ENCODE data around the gene ETS1. TPM values are rescaled to one million over a fixed set of nuclear protein-coding genes. Genes with fewer than 3 reads are reported as not detected.

ETS1 gene
- total RNA-seq, 1 experiment from 2014 or later, result 29.9 TPM

- H3K14ac ChIP-seq (ENCODE audit: insufficient read depth, low read length), result no peak overlapping the region
- H3K23ac ChIP-seq (ENCODE audit: insufficient read length, low read depth, low read length), result no peak overlapping the region
- no peak overlapping the region for H3K27ac Mint-ChIP-seq
- no peaks in the 10 kb centered on the region for H3K79me2 ChIP-seq (ENCODE audit: insufficient read depth, low read length)
- no peak overlapping the region for H3K4ac ChIP-seq (ENCODE audit: low read depth, low read length)
- H3K36me3 Mint-ChIP-seq (ENCODE audit: insufficient read depth in 1 of 3, low read depth in 3 of 3), result no peaks in the 10 kb centered on the region; a peak in 1 of 7 replicates
- no peak overlapping the region for H2BK120ac ChIP-seq (ENCODE audit: low read depth, low read length, poor library complexity, severe bottlenecking)
- no peaks in the 10 kb centered on the region; the same call in 1 of the 2 replicates for H3K27me3 ChIP-seq (ENCODE audit: insufficient read depth, low read length)
- no peak for DNase-seq
- H3K9me3 Mint-ChIP-seq, result no peaks in the 10 kb centered on the region
- no peaks in the 10 kb centered on the region for H4K20me1 ChIP-seq (ENCODE audit: control insufficient read depth, insufficient read depth, insufficient read length)
- H2AFZ ChIP-seq (ENCODE audit: low read length), result no peak overlapping the region
- no peak overlapping the region for H3K4me3 Mint-ChIP-seq
- H2BK5ac ChIP-seq (ENCODE audit: insufficient read length, low read length), result no peak overlapping the region
- H3K56ac ChIP-seq (ENCODE audit: insufficient read length, low read depth, low read length), result no peak overlapping the region
- no CpG with 5 or more reads among the region's 5 CpGs for WGBS (ENCODE audit: extremely low coverage, insufficient read length, low lambda C conversion rate)
- H3K4me1 Mint-ChIP-seq, result peaks cover 25 to 34% of the 10 kb centered on the region in 2 experiments
- H3T11ph ChIP-seq (ENCODE audit: low read length), result no peak overlapping the region
- no peaks in the 10 kb centered on the region for H3K23me2 ChIP-seq (ENCODE audit: insufficient read length, low read depth, low read length, poor library complexity, severe bottlenecking)
- no peaks in the 10 kb centered on the region for H3K9me3 ChIP-seq (ENCODE audit: control insufficient read depth, low read depth, low read length)
- H3K9ac ChIP-seq (ENCODE audit: extremely low read depth, insufficient read length, low read length), result no peak overlapping the region
- H4K5ac ChIP-seq (ENCODE audit: insufficient read length, low read depth, low read length), result no peak overlapping the region
- no peak for TF ChIP-seq CTCF (conservative IDR thresholded peaks at IDR 0.05)
- no peak overlapping the region for H2BK20ac ChIP-seq (ENCODE audit: low read depth, low read length, poor library complexity, severe bottlenecking)
- peaks cover 73% of the 10 kb centered on the region for H3K27me3 Mint-ChIP-seq (ENCODE audit: low read depth)
- H3K4me2 ChIP-seq (ENCODE audit: insufficient read depth, insufficient read length, low read length), result no peak overlapping the region
- H4K8ac ChIP-seq (replicated peaks; ENCODE audit: insufficient read length, low read depth, low read length), result no peak overlapping the region
- no peak overlapping the region for H2AK5ac ChIP-seq (ENCODE audit: insufficient read length, low read length)
- no peaks in the 10 kb centered on the region; the same call in 1 of the 2 replicates for H3K4me1 ChIP-seq (ENCODE audit: insufficient read depth, low read length)
- H3K79me1 ChIP-seq (ENCODE audit: insufficient read depth, low read depth, low read length, poor library complexity, severe bottlenecking), result no peaks in the 10 kb centered on the region
- no peak overlapping the region; the same call in 1 of the 2 replicates for H2BK15ac ChIP-seq (ENCODE audit: low read depth, low read length)
- no peak overlapping the region for H4K91ac ChIP-seq (ENCODE audit: insufficient read length, low read depth, low read length)
- no peak overlapping the region for H3K27ac ChIP-seq (ENCODE audit: insufficient read length, low read depth, low read length)
- H3K18ac ChIP-seq (ENCODE audit: insufficient read length, low read depth, low read length), result no peak overlapping the region
- H2BK12ac ChIP-seq (ENCODE audit: insufficient read length, low read depth, low read length), result no peak overlapping the region
Measured at GRCh38 chr11:128619007-128619406, 31.6 kb upstream of the ETS1 start.

All from H9 (cell line).